ENCODE results near the gene ECI2.
"Not testable (repeated sequence)": the region's sequence is repeated elsewhere in the genome, so short reads cannot be mapped to it uniquely, and the experiment has no call there.

The ECI2 gene

DNA sequence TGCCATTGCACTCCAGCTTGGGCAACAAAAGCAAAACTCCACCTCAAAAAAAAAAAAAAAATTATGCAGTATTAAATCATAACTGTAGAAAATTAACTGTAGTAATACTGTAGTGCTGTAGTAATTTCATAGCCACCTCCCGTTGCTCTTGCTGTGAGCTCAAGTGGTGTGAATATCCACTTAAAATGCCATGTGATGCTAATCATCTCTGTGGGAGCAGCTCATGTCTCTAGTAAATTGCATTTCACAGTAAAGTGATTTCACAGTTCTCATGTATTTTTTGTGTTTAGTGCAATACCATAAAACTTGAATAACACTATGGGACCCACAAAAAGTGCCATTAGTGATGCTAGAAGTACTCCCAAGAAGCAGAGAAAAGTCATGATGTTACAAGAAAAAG lies 42.1 kb downstream of the ECI2 start:
- DNase-seq (ENCODE audit: low read depth in 2 of 2) = no peak
- H3K4me3 ChIP-seq (replicated peaks in 1 of 2; ENCODE audit: low read depth in 2 of 2, low read length in 2 of 2) = no peak overlapping the region
- TF ChIP-seq, protein P1, sequence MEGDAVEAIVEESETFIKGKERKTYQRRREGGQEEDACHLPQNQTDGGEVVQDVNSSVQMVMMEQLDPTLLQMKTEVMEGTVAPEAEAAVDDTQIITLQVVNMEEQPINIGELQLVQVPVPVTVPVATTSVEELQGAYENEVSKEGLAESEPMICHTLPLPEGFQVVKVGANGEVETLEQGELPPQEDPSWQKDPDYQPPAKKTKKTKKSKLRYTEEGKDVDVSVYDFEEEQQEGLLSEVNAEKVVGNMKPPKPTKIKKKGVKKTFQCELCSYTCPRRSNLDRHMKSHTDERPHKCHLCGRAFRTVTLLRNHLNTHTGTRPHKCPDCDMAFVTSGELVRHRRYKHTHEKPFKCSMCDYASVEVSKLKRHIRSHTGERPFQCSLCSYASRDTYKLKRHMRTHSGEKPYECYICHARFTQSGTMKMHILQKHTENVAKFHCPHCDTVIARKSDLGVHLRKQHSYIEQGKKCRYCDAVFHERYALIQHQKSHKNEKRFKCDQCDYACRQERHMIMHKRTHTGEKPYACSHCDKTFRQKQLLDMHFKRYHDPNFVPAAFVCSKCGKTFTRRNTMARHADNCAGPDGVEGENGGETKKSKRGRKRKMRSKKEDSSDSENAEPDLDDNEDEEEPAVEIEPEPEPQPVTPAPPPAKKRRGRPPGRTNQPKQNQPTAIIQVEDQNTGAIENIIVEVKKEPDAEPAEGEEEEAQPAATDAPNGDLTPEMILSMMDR (IDR thresholded peaks at IDR 0.05; ENCODE audit: low read depth, low read length) = no peak

DNA sequence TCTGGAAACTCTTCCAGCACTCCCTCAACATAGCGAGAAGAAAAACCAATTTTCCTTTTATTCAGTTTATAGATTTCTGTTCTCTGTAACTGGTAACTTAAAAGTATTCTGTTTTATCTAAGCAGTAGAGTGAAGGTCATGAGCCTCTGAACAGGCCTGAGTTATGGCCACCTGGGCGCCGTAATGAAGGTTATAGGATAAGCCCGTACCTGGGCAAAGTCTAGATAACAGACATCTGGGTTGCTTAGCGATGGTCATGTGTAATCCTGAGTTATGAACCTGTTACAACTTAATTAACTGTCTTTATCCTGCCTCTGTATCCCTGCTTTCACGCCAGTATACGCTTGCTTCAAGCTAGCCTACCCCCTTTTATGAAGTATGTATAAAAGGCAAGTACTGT lies 43.4 kb downstream of the ECI2 start:
- no peak for DNase-seq (ENCODE audit: low read depth in 2 of 2)
- H3K4me3 ChIP-seq (replicated peaks in 1 of 2; ENCODE audit: low read depth in 2 of 2, low read length in 2 of 2) = no peak overlapping the region
- TF ChIP-seq, protein P1 (IDR thresholded peaks at IDR 0.05; ENCODE audit: low read depth, low read length) = no peak

DNA sequence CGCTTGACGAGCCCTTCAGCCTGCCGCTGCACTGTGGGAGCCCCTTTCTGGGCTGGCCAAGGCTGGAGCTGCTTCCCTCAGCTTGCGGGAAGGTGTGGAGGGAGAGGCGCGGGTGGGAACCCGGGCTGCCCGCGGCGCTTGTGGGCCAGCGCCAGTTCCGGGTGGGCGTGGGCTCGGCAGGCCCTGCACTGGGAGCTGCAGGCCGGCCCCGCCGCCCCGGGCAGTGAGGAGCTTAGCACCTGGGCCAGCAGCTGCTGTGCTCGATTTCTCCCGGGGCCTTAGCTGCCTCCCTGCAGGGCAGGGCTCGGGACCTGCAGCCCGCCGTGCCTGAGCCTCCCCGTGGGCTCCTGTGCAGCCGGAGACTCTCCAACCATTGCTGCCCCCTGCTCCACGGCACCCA lies 45.3 kb downstream of the ECI2 start:
- DNase-seq (ENCODE audit: low read depth in 2 of 2); H3K4me3 ChIP-seq (replicated peaks in 1 of 2; ENCODE audit: low read depth in 2 of 2, low read length in 2 of 2): not testable (repeated sequence)

DNA sequence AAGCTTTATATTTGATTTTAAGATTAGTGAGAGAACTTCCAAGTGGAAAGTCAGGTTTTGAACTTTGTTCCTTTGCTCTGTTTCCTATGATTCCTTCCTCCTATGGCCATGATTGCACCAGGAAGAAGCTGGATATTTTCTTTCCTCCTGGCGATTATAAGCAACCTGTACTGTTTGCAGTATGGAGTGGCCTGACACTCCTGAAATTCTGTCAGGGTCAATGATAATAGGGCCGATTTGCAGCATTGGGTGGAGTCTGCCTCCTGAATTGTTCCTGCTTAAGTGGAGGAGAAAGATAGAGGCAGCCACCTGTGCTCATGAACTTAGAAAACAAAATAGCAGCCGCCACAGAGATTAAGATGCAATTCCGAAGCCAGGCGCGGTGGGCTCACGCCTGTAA lies 46.7 kb downstream of the ECI2 start:
- DNase-seq (ENCODE audit: low read depth in 2 of 2) = no peak
- no peak overlapping the region for H3K4me3 ChIP-seq (replicated peaks in 1 of 2; ENCODE audit: low read depth in 2 of 2, low read length in 2 of 2)
- TF ChIP-seq, protein P1 (IDR thresholded peaks at IDR 0.05; ENCODE audit: low read depth, low read length) = no peak

DNA sequence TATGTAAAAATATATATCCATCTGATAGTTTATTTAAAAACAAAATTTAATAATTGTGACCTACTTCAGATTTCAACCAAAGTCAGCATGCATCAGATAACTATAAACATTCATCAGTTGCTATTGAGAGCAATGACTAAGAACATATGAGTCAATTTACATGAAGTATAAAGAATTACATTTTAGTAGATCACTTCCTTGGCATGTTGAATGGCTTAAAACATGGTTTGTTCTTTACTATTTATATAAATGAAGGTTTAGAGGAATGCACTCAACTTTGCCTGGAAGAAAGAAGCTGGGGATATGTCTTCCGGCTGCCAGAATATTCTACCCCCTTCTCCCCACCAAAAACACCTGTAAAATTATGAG lies 50.1 kb downstream of the ECI2 start:
- TF ChIP-seq, protein P1 (IDR thresholded peaks at IDR 0.05; ENCODE audit: low read depth, low read length) = no peak
- no peak overlapping the region for H3K4me3 ChIP-seq (replicated peaks in 1 of 2; ENCODE audit: low read depth in 2 of 2, low read length in 2 of 2)
- DNase-seq (ENCODE audit: low read depth in 2 of 2) = peak in 1 of 2 donors; percentile 52

DNA sequence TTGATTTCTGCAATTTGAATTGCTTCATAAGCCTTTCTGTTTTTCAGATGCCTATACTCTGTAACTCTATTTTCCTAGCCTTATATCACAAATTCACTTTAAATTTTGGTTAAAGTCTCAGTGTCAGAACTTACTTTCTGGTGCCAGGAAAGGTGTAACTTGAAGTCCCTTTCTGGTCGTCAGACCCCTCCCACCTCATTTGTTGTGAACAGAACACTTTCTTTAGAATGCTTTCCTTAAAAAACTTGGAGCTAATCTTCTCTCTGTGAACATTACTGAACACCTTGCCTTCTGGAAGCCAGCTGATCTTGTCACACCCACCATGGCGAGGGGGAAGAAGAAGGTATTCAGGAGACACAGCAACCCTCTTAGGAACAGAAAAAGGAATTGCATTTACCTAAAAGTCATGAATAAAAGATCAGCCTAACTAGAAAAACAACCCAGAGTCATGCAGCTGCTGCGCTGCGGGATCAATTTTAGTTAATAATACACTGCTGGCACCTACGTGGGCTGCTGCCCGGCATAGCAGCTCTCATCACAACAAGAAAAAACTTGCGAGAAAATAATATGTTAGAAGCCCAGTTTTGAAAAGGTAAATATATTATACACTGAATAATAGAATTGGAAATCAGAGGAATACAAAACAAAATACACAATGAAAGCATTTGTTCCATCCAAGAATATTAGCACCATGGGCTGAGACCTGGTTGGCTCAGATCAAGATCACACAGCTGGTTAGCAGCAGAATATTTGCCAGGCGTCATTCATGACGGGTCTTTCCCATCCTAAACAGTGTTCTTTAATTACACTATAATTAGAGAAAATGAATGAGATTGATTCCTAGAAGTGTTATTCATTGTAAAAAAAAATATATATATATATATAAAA lies 50.7 kb downstream of the ECI2 start:
- TF ChIP-seq, protein P1 (IDR thresholded peaks at IDR 0.05; ENCODE audit: low read depth, low read length) = no peak
- no peak overlapping the region for H3K4me3 ChIP-seq (replicated peaks in 1 of 2; ENCODE audit: low read depth in 2 of 2, low read length in 2 of 2)
- DNase-seq (ENCODE audit: low read depth in 2 of 2) = no peak

DNA sequence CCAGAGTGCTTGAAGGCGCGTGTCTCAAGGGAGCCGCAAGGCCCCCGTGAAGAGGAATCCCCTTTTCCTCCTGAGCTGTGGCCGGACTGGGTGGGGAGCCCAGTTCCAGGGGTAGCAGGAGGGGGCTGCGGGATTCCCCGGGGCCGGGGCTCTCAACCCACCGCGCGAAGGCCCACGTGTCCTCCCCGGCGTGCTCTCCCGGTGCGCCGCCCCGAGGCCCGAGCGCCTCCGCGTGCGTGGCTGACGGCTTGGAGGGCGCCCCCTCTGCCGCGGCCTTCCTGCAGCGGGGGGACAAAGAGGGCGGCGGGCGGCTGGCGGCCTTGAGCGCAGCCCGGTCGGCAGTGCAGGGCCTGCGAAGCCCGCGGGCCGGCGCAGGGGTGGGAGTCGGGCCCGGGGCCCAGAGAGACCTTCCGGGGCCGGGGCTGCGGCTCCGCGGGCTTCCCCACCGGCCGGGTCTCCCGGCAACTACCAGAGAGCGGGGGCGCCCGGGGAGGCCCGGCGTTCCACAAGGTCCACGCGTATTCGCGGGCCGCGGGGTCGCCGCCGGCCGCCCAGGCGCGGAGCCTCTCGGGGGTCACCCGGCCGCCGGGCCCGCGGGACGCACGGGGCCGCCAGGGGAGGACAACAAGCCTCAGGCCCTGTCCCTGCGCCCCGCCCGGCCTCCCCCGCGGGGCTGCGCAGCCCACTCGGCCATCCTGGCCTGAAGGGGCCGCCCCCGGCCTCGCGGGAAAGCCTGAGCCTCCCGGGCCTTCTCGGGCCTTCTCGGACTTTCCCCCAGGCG lies 56.5 kb downstream of the ECI2 start, which contains the start of gene FAM217A:
Gene FAM217A, minus strand, starts transcription at position 447 of the 781 bp plus-strand sequence. CDS start 1,723 bp downstream, outside the sequence.
- TF ChIP-seq, protein P1 (IDR thresholded peaks at IDR 0.05; ENCODE audit: low read depth, low read length) = no peak
- DNase-seq (ENCODE audit: low read depth in 2 of 2) = no peak
- no peak within 1 kb of the TSS for H3K4me3 ChIP-seq (replicated peaks in 1 of 2; ENCODE audit: low read depth in 2 of 2, low read length in 2 of 2)
